Subcutaneous abdominal adipose tissue (tissue), 5 donors: ENCODE measurements around the gene TP53I13.

Source experiments
- H3K27ac ChIP-seq: one replicate; pipeline ENCODE4 v1.7.0; 2013; ENCODE audit warnings: low read depth, mild to moderate bottlenecking, inconsistent platforms, low read length, moderate library complexity
- H3K27me3 ChIP-seq, 5 donors: one replicate each; pipeline ENCODE4 v1.7.0; 2013; ENCODE audit warnings: low read length in 5 of 5, inconsistent platforms in 1 of 5; ENCODE audit not compliant: control insufficient read depth in 5 of 5, insufficient read depth in 4 of 5
- H3K36me3 ChIP-seq, 5 donors: one replicate each; pipeline ENCODE4 v1.7.0; 2013; ENCODE audit warnings: low read length in 5 of 5; ENCODE audit not compliant: control insufficient read depth in 5 of 5, insufficient read depth in 5 of 5
- H3K4me1 ChIP-seq, 5 donors: one replicate each; pipeline ENCODE4 v1.7.0; 2013; ENCODE audit warnings: low read length in 5 of 5, mild to moderate bottlenecking in 3 of 5, moderate library complexity in 1 of 5; ENCODE audit not compliant: control insufficient read depth in 5 of 5, insufficient read depth in 5 of 5
- H3K4me3 ChIP-seq, 5 donors: one replicate each; pipeline ENCODE4 v1.7.0; 2013; ENCODE audit warnings: low read length in 5 of 5, low read depth in 1 of 5
- H3K9ac ChIP-seq, 5 donors: one replicate each; pipeline ENCODE4 v1.7.0; 2013; ENCODE audit warnings: low read length in 5 of 5, mild to moderate bottlenecking in 4 of 5, moderate library complexity in 3 of 5
- H3K9me3 ChIP-seq, 5 donors: one replicate each; pipeline ENCODE4 v1.7.0; 2013; ENCODE audit warnings: low read length in 5 of 5; ENCODE audit not compliant: control insufficient read depth in 5 of 5
- donor health status: healthy.
- donor health status: healthy.
- donor health status: healthy.
- donor health status: healthy.
- donor health status: healthy.

Gene TP53I13, protein sequence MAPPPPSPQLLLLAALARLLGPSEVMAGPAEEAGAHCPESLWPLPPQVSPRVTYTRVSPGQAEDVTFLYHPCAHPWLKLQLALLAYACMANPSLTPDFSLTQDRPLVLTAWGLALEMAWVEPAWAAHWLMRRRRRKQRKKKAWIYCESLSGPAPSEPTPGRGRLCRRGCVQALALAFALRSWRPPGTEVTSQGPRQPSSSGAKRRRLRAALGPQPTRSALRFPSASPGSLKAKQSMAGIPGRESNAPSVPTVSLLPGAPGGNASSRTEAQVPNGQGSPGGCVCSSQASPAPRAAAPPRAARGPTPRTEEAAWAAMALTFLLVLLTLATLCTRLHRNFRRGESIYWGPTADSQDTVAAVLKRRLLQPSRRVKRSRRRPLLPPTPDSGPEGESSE

DNA sequence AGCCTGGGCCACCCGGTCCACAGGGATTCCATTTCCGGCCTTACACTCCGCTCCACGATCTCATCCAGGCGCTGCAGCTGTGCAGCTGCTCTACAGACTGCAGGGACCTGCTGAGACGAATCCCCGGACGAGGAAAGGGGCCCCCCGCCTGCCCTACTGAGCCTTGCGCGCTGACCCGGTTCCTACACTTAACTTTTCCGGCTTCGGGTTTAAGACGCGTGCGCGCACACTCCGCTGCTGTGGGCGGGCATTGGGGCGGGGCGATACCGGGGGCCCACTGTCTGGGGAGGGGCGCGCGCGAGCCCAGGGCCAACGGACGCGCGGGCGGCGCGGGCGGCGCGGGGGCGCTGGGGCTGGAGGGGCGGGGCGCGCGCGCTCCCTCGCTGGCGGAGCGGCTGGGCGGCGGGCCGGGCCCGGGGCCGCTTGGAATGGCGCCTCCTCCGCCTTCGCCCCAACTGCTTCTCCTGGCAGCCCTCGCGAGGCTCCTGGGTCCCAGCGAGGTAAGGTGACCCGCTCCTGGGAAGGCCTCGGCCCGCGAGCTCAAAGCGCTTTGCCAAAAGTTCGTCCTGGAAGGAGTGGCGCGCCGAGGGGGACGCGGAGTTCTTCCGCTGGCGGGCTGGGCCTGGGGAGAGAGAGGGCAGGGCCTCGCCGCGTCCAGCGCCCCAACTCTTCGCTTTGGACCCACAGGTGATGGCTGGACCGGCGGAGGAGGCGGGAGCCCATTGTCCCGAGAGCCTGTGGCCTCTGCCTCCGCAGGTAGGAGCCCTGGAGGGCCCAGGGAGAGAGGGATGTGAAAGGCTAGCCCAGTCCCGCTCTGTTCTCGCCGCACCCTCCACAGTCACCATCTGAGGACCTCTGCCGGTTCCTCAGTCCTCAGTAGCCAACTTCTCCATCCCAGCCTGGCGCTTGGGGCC is at the start of gene TP53I13:
TP53I13 (plus strand) TSS at position 371 of the 914 bp plus-strand sequence; CDS start at position 429, 58 bp downstream.
- Histone ChIP-seq H3K27ac (peak within 1 kb of the TSS; percentile 78), H3K9ac (peak within 1 kb of the TSS in 4 of 5 donors; percentile 73 to 86 (median 78)), H3K4me3 (peak within 1 kb of the TSS; percentile 76 to 98 (median 87)), H3K4me1 (peaks cover 10 to 84% (median 79%) of the 10 kb centered on the region in 5 donors), H3K27me3 (no peaks in the 10 kb centered on the region), H3K9me3 (no peaks in the 10 kb centered on the region), H3K36me3 (peaks cover 0 to 14% (median 5%) of the 10 kb centered on the region in 5 donors)

DNA sequence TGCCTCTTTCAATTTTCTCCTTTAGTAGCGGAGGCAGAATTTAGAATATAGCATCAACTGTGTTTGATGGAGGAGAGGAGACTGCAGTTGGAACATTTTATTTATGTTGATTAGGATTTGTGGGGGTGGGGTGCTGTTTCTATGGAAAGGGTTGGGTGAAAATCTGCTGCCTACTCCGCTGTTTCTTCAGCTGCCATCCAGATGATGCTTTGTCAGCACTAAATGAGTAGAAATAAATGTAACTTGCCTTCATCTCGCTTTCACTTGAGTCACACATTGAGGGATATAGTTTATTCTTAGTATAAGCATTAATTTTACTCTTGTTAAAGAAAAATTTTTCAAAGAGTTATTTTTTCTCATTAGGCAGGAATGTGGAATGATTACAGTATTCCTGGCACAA is 43.8 kb upstream of the TP53I13 start:
- no peak overlapping the region for H3K27ac ChIP-seq
- no peaks in the 10 kb centered on the region for H3K4me1 ChIP-seq
- peaks cover 18 to 61% (median 45%) of the 10 kb centered on the region in 5 donors for H3K36me3 ChIP-seq
- H3K27me3 ChIP-seq = no peaks in the 10 kb centered on the region
- H3K9me3 ChIP-seq = no peaks in the 10 kb centered on the region
- no peak overlapping the region for H3K4me3 ChIP-seq
- no peak overlapping the region for H3K9ac ChIP-seq

DNA sequence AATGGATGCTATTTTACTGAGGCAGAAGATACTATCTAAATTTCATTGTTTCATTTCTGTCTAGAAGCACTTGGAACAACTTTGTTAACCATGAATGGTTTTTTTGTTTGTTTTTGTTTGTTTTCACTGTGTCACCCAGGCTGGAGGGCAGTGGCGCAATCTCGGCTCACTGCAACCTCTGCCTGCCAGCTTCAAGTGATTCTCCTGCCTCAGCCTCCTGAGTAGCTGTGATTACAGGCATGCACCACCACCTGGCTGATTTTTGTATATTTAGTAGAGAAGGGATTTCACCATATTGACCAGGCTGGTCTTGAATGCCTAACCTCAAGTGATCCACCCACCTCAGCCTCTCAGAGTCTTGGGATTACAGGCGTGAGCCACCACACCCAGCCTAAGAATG is 42.2 kb upstream of the TP53I13 start:
- H3K27ac ChIP-seq = no peak overlapping the region
- H3K9ac ChIP-seq = no peak overlapping the region
- H3K4me1 ChIP-seq = no peaks in the 10 kb centered on the region
- H3K36me3 ChIP-seq = peaks cover 25 to 64% (median 42%) of the 10 kb centered on the region in 5 donors
- H3K9me3 ChIP-seq = no peaks in the 10 kb centered on the region
- no peak overlapping the region for H3K4me3 ChIP-seq
- H3K27me3 ChIP-seq = no peaks in the 10 kb centered on the region

DNA sequence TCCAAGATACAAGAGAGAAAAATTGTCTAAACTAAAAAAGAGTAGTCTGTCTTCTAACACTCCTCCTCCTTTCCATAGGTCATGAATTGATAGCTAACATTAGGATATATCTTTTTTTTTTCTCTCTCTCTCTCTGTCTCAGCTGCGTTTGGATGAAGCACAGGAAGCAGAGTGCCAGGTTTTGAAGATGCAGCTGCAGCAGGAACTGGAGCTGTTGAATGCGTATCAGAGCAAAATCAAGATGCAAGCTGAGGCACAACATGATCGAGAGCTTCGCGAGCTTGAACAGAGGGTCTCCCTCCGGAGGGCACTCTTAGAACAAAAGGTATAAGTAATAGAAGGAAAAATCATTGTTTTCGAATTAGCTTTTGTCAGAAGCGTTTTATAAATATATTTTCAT is 34.5 kb upstream of the TP53I13 start:
- H3K4me1 ChIP-seq = no peaks in the 10 kb centered on the region
- no peaks in the 10 kb centered on the region for H3K9me3 ChIP-seq
- H3K9ac ChIP-seq = no peak overlapping the region
- peaks cover 21 to 57% (median 37%) of the 10 kb centered on the region in 5 donors for H3K36me3 ChIP-seq
- no peak overlapping the region for H3K27ac ChIP-seq
- H3K27me3 ChIP-seq = no peaks in the 10 kb centered on the region
- no peak overlapping the region for H3K4me3 ChIP-seq

DNA sequence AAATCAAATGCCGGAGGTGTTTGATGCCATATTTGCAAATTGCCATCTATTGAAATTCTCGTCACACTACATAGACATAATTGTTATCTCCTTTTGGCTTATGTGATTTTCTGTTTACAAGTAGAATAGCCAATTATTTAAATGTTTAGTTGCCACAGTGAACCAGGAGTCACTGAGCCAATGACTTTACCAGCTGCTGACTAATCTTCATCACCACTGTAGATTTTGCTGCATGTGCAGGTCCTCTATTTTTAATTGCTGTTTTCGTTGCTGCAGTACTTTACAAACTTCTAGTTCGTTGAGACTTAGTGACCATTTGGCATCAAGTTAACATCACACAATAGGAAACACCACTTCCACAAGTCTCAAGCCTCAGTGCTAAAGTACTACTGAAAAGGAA is 24.4 kb upstream of the TP53I13 start:
- no peak overlapping the region for H3K9ac ChIP-seq
- no peaks in the 10 kb centered on the region for H3K9me3 ChIP-seq
- H3K4me1 ChIP-seq = peaks cover 0 to 14% (median 5%) of the 10 kb centered on the region in 5 donors
- no peak overlapping the region for H3K4me3 ChIP-seq
- H3K27ac ChIP-seq = no peak overlapping the region
- H3K36me3 ChIP-seq = peaks cover 18 to 38% (median 28%) of the 10 kb centered on the region in 5 donors
- H3K27me3 ChIP-seq = no peaks in the 10 kb centered on the region

DNA sequence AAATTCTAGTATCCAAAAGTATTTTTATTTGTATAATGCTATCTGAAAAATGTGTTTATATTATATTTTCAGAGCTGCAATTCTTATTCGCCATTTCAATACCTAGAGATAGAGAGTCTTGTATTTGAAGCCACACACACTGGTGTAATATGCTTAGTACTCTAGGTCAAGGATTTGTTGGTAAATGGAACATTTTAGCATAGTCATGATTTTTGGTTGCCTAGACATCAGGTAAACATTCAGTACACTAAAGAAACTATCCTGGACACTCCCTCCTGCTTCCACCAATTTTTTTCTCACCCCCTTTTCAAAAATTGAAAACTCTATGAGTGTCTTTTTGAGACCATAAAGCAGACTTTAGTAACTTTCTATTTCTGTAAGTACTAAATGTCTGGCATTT is 22.4 kb upstream of the TP53I13 start:
- H3K36me3 ChIP-seq = peaks cover 18 to 30% (median 25%) of the 10 kb centered on the region in 5 donors
- no peak overlapping the region for H3K9ac ChIP-seq
- H3K27me3 ChIP-seq = no peaks in the 10 kb centered on the region
- no peaks in the 10 kb centered on the region for H3K9me3 ChIP-seq
- H3K4me1 ChIP-seq = peaks cover 4 to 27% (median 16%) of the 10 kb centered on the region in 5 donors
- no peak overlapping the region for H3K4me3 ChIP-seq
- H3K27ac ChIP-seq = no peak overlapping the region

DNA sequence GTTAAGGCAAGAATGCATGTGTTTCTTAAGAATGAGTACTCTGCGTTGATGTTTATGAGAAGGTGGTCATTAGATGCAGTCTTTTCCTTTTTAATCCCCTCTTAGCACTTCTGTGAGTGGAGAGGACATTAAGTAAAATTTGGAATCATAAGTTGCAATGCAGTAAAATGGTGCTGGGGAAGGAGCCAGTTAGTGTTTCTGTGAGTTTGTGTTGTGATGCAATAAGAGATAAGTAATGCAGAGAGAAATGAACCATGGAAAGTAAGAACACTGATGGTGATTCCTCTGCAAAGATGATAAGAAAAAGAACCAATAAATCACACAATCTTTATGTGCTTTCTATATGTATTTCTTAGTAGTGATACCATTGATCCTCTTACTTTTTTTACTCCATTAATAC is 21.7 kb upstream of the TP53I13 start:
- Histone ChIP-seq H3K27ac (no peak overlapping the region), H3K9me3 (no peaks in the 10 kb centered on the region), H3K27me3 (no peaks in the 10 kb centered on the region), H3K4me1 (peaks cover 4 to 33% (median 17%) of the 10 kb centered on the region in 5 donors), H3K4me3 (no peak overlapping the region), H3K9ac (no peak overlapping the region), H3K36me3 (peaks cover 18 to 26% (median 24%) of the 10 kb centered on the region in 5 donors)

DNA sequence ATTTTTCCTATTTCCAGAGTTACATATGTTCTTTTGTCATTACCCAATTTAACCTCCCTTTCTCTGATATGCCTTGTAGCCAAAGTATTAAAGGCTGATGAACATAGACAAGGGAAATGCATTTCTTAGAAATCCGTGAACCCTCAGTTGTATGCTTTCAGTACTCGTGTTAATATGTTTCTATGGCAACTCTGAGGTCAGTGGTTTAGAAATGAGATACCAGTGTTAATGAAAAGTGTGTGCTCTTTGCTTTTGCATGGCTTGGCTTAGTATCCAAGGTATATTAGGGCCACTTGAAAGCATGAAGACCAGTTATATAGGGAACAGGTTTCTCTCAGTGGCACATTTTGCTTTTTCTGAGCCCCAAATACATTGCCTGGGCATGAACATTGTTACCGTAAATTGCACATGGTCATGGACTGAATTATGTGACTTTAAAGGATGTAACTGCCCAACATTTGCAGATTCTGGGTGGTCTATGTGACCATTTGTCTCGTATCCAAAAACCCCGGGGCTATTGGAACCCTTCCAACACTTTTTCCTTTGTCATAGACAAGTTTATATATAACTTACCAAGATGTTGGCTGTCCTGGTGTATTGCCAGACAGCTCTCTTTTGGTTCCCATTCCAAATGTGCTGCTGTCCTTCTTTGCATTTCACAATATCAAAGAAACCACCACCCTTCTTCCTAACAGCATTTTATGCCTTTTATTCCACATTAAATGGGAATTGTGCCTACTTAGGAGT is 19.2 kb upstream of the TP53I13 start:
- Histone ChIP-seq H3K9me3 (no peaks in the 10 kb centered on the region), H3K4me1 (peaks cover 4 to 33% (median 17%) of the 10 kb centered on the region in 5 donors), H3K4me3 (peak overlapping the region in 1 of 5 donors; percentile 5), H3K9ac (no peak overlapping the region), H3K27me3 (no peaks in the 10 kb centered on the region), H3K36me3 (peaks cover 0 to 6% (median 4%) of the 10 kb centered on the region in 5 donors), H3K27ac (no peak overlapping the region)

DNA sequence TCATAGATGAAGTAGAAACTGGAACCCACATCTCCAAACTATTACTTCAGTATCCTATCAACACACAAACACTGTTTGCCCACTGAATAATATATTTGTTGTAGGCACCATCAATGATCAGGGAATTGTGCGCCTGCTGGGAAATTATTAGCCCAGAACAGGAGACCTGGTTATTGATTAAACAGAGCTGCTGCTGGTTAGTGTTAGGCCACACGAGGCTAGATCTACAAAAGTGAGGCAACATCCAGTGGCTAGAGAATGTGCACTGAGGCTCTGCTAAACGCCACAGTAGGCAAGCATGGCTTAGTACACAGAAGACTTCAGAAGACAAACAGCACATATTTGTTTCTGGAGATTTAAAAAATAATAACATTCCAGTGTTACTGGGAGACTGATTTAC is 12.7 kb upstream of the TP53I13 start:
- Histone ChIP-seq H3K27ac (no peak overlapping the region), H3K4me1 (peaks cover 0 to 23% (median 13%) of the 10 kb centered on the region in 5 donors), H3K9ac (no peak overlapping the region), H3K9me3 (no peaks in the 10 kb centered on the region), H3K27me3 (no peaks in the 10 kb centered on the region), H3K4me3 (no peak overlapping the region), H3K36me3 (peaks cover 0 to 4% (median 0%) of the 10 kb centered on the region in 5 donors)
